ENCODE measurements around the gene SCMH1.

Gene SCMH1

DNA sequence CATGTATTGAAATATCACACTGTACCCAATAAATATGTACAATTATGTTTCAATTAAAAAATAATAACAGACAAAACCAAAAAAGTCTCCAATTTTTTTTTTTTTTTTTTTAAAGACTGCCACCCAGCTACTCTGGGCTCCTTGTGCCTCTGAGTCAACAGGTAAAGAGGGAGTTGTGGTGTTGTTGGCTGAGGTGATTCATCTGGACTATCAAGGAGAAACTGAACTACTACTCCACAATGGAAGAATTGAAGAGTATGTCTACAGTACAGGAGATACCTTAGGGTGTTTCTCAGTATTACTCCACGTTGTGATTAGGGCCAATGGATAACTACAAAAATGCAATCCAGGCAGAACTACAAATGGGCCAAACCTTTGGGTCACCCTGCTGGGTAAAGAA is 67.9 kb downstream of the SCMH1 start:
- no peaks in the 10 kb centered on the region for H3K4me1 ChIP-seq (ENCODE audit: control insufficient read depth, insufficient read depth, low read length, unreplicated experiment)
- no peak overlapping the region for H3K27ac ChIP-seq (ENCODE audit: low read depth, low read length)
- no peak overlapping the region for H3K4me3 ChIP-seq (ENCODE audit: low read depth, low read length)
- peaks cover 6% of the 10 kb centered on the region for H3K79me2 ChIP-seq (ENCODE audit: control insufficient read depth, insufficient read depth, low read length, unreplicated experiment)
- H3K36me3 ChIP-seq (ENCODE audit: insufficient read depth, low read length), result peaks cover 14% of the 10 kb centered on the region; the same call in 1 of the 2 replicates
- H2AFZ ChIP-seq (ENCODE audit: low read length, unreplicated experiment), result no peak overlapping the region
- no peaks in the 10 kb centered on the region for H3K27me3 ChIP-seq (ENCODE audit: insufficient read depth, low read length)

DNA sequence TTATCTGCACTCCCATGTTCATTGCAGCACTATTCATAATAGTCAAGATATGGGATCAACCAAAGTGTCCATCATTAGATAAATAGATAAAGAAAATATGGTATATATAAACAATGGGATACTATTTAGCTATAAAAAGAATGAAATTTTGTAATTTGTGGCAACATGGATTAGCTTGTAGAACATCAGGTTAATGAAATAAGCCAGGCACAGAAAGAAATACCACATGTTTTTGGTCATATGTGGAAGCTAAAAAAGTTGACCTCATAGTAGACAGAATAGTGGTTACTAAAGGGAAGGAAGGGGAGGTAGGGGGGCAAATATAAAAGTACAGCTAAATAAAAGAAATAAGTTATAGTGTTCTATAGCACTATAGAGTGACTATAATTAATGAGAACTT is 68.5 kb downstream of the SCMH1 start:
- Histone ChIP-seq H3K4me1 (ENCODE audit: control insufficient read depth, insufficient read depth, low read length, unreplicated experiment) (no peaks in the 10 kb centered on the region), H3K79me2 (ENCODE audit: control insufficient read depth, insufficient read depth, low read length, unreplicated experiment) (peaks cover 6% of the 10 kb centered on the region), H3K27ac (ENCODE audit: low read depth, low read length) (no peak overlapping the region), H3K36me3 (ENCODE audit: insufficient read depth, low read length) (peaks cover 18% of the 10 kb centered on the region), H2AFZ (ENCODE audit: low read length, unreplicated experiment) (no peak overlapping the region), H3K27me3 (ENCODE audit: insufficient read depth, low read length) (no peaks in the 10 kb centered on the region), H3K4me3 (ENCODE audit: low read depth, low read length) (no peak overlapping the region)

DNA sequence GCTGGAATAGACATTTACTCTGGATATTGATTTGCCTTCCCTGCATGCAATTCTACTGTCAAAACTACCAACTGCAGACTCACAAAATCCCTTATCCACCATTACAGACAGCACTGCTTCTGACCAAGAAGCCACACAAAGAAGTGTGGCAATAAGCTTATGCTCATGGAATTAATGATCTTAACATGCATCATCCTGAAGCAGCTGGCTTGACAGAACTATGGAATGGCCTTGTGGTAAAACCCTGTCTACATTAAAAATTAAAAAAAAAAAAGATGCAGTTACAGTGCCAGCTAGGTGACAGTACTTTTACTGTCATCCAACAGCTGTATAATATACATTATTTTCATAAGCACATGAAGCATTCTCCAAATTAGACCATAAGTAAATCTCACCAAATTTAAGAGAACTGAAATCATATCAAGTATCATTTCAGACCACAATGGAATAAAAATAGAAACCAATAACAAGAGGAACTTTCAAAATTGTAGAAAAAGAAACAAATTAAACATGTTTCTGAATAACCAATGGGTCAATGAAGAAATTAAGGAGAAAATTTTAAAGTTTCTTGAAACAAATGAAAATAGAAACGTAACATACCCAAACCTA is 70.7 kb downstream of the SCMH1 start:
- Histone ChIP-seq H3K4me3 (ENCODE audit: low read depth, low read length) (no peak overlapping the region), H3K27ac (ENCODE audit: low read depth, low read length) (no peak overlapping the region), H3K4me1 (ENCODE audit: control insufficient read depth, insufficient read depth, low read length, unreplicated experiment) (no peaks in the 10 kb centered on the region), H3K36me3 (ENCODE audit: insufficient read depth, low read length) (peaks cover 27% of the 10 kb centered on the region), H3K79me2 (ENCODE audit: control insufficient read depth, insufficient read depth, low read length, unreplicated experiment) (peaks cover 6% of the 10 kb centered on the region), H2AFZ (ENCODE audit: low read length, unreplicated experiment) (no peak overlapping the region), H3K27me3 (ENCODE audit: insufficient read depth, low read length) (no peaks in the 10 kb centered on the region)

DNA sequence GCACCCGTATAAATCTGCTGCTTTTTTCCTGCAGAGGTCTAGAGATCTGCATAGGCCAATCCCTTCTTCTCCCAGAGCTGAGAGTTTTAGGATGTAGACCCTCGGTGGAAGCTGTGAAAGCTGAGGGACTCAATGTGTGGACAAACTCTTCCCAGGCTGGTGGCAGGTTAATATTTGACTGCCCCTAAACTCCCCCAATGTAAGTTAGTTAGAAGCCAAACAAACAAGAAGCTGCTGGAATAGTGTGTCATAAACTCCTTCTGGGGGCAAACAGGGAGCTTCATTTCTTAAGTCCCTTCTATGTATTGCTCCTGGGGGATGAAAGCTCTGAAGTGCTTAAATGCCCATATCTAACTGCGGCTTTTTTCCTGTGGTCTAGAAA is 72.3 kb downstream of the SCMH1 start:
- no peaks in the 10 kb centered on the region for H3K4me1 ChIP-seq (ENCODE audit: control insufficient read depth, insufficient read depth, low read length, unreplicated experiment)
- no peak overlapping the region for H2AFZ ChIP-seq (ENCODE audit: low read length, unreplicated experiment)
- no peak overlapping the region for H3K27ac ChIP-seq (ENCODE audit: low read depth, low read length)
- H3K79me2 ChIP-seq (ENCODE audit: control insufficient read depth, insufficient read depth, low read length, unreplicated experiment), result peaks cover 4% of the 10 kb centered on the region
- peaks cover 24% of the 10 kb centered on the region for H3K36me3 ChIP-seq (ENCODE audit: insufficient read depth, low read length)
- H3K4me3 ChIP-seq (ENCODE audit: low read depth, low read length), result no peak overlapping the region
- no peaks in the 10 kb centered on the region for H3K27me3 ChIP-seq (ENCODE audit: insufficient read depth, low read length)

DNA sequence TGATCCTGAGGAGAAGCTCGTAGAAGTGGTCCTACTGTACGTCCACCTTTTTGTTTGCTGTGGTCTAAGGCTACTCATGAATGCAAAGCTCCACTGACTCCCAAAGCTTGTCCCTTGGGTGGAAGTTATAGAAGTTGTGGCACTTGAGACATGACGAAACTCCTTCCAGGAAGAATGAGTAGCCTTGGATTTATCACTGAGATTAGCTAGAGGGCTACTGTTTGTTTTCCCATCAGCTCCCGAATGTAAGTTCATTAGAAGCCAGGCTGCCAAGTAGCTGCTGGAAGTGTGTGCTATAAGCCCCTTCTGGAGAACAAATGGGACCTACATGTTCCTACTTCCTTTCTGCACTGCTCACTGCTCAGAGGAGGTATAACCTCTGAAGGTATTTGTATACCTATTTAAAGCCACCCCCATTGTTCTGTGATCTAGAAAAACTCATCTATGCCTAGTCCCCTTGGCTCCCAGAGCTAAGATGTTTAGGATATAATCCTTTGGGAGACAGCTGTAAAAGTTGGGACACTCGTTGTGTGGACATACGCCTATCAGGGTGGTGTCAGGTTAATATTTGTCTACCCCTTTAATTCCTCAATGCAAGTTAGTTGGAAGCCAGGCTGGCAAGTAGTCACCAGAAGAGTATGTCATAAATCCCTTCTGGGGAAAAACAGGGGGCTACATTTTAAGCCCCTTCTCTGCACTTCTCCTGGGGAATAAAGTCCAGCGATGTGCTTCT is 72.9 kb downstream of the SCMH1 start:
- Histone ChIP-seq H3K4me1 (ENCODE audit: control insufficient read depth, insufficient read depth, low read length, unreplicated experiment) (no peaks in the 10 kb centered on the region), H2AFZ (ENCODE audit: low read length, unreplicated experiment) (no peak overlapping the region), H3K4me3 (ENCODE audit: low read depth, low read length) (no peak overlapping the region), H3K27ac (ENCODE audit: low read depth, low read length) (no peak overlapping the region), H3K79me2 (ENCODE audit: control insufficient read depth, insufficient read depth, low read length, unreplicated experiment) (peaks cover 4% of the 10 kb centered on the region), H3K36me3 (ENCODE audit: insufficient read depth, low read length) (peaks cover 24% of the 10 kb centered on the region), H3K27me3 (ENCODE audit: insufficient read depth, low read length) (no peaks in the 10 kb centered on the region)

DNA sequence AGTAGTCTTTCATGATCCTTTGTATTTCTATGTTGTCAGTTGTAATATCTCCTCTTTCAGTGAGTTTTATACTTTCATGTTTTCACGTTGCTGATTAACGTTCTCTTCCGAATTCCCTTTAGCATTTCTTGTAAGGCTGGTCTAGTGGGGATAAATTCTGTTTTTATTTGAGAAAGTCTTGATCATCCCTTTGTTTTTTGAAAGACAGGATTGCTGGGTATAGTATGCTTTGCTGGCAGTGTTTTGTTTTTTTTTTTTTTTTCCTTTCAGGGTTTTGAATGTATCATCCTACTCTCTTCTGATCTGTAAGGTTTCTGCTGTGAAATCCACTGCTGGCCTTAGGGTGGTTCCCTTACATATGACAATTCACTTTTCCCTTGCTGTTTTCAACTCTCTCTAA is 74.4 kb downstream of the SCMH1 start:
- Histone ChIP-seq H3K27me3 (ENCODE audit: insufficient read depth, low read length) (no peaks in the 10 kb centered on the region), H3K27ac (ENCODE audit: low read depth, low read length) (no peak overlapping the region), H3K79me2 (ENCODE audit: control insufficient read depth, insufficient read depth, low read length, unreplicated experiment) (peaks cover 4% of the 10 kb centered on the region), H3K4me1 (ENCODE audit: control insufficient read depth, insufficient read depth, low read length, unreplicated experiment) (no peaks in the 10 kb centered on the region), H3K36me3 (ENCODE audit: insufficient read depth, low read length) (peaks cover 24% of the 10 kb centered on the region), H2AFZ (ENCODE audit: low read length, unreplicated experiment) (no peak overlapping the region), H3K4me3 (ENCODE audit: low read depth, low read length) (no peak overlapping the region)

DNA sequence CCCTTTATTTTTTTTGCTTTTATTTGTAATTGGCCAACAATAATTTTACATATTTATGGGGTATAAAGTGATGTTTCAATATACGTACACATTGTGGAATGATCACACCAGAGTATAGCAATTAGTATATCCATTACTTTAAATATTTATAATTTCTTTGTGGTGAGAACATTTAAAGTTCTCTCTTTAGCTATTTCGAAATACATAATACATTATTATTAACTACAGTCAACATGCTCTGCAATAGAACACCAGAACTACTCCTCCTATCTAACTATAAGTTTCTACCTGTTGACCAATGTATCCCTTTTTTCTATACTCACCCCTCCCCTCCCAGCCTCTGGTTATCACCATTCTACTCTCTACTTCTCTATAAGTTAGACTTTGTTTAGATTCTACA is 77.4 kb downstream of the SCMH1 start:
- no peaks in the 10 kb centered on the region for H3K79me2 ChIP-seq (ENCODE audit: control insufficient read depth, insufficient read depth, low read length, unreplicated experiment)
- peaks cover 19% of the 10 kb centered on the region for H3K36me3 ChIP-seq (ENCODE audit: insufficient read depth, low read length)

DNA sequence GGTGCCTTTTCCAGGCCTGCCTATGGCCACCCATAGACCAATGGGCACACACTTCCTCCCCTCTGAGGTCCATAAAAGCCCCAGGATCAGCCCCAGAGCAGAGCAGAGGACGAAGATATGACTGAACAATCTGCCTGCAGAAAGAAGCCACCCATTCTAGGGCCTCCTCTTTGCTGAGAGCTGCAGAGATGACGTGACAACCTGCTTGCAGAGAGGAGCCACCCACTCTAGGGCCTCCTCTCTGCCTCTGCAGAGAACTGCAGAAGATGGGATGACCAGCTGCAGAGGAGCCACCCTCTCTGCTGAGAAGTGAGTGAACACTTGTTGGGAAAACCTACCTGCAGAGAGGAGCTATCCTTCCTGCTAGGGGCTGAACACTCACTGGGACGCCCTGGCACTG is 79.7 kb downstream of the SCMH1 start:
- Histone ChIP-seq H3K4me1 (ENCODE audit: control insufficient read depth, insufficient read depth, low read length, unreplicated experiment) (no peaks in the 10 kb centered on the region), H3K79me2 (ENCODE audit: control insufficient read depth, insufficient read depth, low read length, unreplicated experiment) (no peaks in the 10 kb centered on the region), H3K36me3 (ENCODE audit: insufficient read depth, low read length) (no peaks in the 10 kb centered on the region), H3K27ac (ENCODE audit: low read depth, low read length) (no peak overlapping the region), H3K4me3 (ENCODE audit: low read depth, low read length) (no peak overlapping the region), H2AFZ (ENCODE audit: low read length, unreplicated experiment) (no peak overlapping the region), H3K27me3 (ENCODE audit: insufficient read depth, low read length) (no peaks in the 10 kb centered on the region)

More for the DNA sequence above, 77.4 kb downstream of the SCMH1 start:
- Histone ChIP-seq H3K4me3 (ENCODE audit: low read depth, low read length) (no peak overlapping the region), H2AFZ (ENCODE audit: low read length, unreplicated experiment) (no peak overlapping the region), H3K4me1 (ENCODE audit: control insufficient read depth, insufficient read depth, low read length, unreplicated experiment) (no peaks in the 10 kb centered on the region), H3K27me3 (ENCODE audit: insufficient read depth, low read length) (no peaks in the 10 kb centered on the region), H3K27ac (ENCODE audit: low read depth, low read length) (no peak overlapping the region)

DNA sequence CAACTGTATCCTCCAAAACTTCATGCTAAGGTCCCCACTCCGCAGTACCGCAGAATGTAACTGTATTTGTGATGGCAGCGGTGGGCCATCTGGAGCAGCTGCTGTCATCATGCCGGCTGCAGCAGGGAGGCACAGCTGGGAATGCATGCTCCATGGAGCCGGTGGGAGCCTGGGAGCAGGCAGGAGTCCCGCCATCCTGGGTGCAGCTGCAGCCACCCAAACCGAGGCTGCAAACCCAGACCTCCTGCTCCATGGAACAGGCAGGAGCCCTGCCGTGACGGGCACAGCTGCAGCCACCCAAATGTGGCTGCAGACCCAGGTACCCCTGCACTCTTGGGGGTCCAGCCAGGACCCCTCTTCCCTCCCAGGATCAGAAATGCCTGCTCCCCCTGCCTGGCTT is 80.3 kb downstream of the SCMH1 start:
- H3K36me3 ChIP-seq (ENCODE audit: insufficient read depth, low read length), result no peaks in the 10 kb centered on the region
- H3K27ac ChIP-seq (ENCODE audit: low read depth, low read length), result no peak overlapping the region
- no peaks in the 10 kb centered on the region for H3K4me1 ChIP-seq (ENCODE audit: control insufficient read depth, insufficient read depth, low read length, unreplicated experiment)
- no peak overlapping the region for H3K4me3 ChIP-seq (ENCODE audit: low read depth, low read length)
- no peaks in the 10 kb centered on the region for H3K27me3 ChIP-seq (ENCODE audit: insufficient read depth, low read length)
- H2AFZ ChIP-seq (ENCODE audit: low read length, unreplicated experiment), result no peak overlapping the region
- no peaks in the 10 kb centered on the region for H3K79me2 ChIP-seq (ENCODE audit: control insufficient read depth, insufficient read depth, low read length, unreplicated experiment)

DNA sequence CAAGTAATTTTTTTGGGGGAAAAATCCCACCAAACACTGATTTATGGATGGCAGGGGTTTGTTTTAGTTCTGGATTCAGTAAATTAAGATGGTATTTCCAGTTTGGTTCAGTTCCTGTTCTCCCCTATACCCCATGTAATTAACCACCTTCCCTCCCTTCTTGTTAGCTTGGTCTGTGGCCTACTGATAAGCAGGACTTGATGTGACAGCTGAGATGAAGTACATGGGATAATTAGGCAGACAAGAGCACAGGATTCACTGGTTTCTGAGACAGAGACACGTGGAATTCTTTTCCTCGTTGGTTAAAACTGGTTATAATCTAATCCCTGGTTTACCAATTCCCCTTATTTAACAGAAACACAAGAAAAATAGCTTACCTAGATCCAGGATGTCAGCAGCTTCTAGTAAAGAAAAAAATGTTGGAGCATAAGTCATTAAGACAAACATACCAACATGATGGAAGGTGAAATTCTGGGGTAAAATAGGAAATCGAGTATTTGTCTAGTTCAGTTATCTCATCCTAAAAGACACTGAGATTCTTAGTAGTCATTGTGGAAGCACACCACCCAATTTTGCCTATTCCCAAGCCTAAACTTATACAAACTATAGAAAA is 81.5 kb downstream of the SCMH1 start:
- Histone ChIP-seq H3K36me3 (ENCODE audit: insufficient read depth, low read length) (no peaks in the 10 kb centered on the region), H3K79me2 (ENCODE audit: control insufficient read depth, insufficient read depth, low read length, unreplicated experiment) (no peaks in the 10 kb centered on the region), H2AFZ (ENCODE audit: low read length, unreplicated experiment) (no peak overlapping the region), H3K4me1 (ENCODE audit: control insufficient read depth, insufficient read depth, low read length, unreplicated experiment) (peaks cover 3% of the 10 kb centered on the region), H3K4me3 (ENCODE audit: low read depth, low read length) (no peak overlapping the region), H3K27ac (ENCODE audit: low read depth, low read length) (no peak overlapping the region), H3K27me3 (ENCODE audit: insufficient read depth, low read length) (no peaks in the 10 kb centered on the region)

DNA sequence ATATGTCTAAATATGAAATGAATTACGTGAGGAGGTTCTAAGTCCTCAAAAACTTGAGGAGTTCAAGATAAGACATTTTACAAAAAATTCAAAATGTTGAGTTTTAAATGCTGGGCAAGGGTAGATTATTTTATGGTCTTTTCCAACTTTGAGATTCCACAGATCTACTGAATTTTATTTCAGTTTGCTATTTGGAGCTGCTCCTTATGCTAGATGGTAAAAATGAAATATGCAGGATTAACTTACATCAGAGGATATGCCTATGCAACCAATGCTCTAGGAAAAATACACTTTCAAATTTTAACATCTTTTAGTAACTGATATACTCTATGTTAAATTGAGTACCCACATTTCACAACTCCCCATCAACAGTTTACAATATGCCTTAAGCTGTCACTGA is 83.1 kb downstream of the SCMH1 start:
- peaks cover 12% of the 10 kb centered on the region for H3K4me1 ChIP-seq (ENCODE audit: control insufficient read depth, insufficient read depth, low read length, unreplicated experiment)

More for the DNA sequence above, 83.1 kb downstream of the SCMH1 start:
- H3K79me2 ChIP-seq (ENCODE audit: control insufficient read depth, insufficient read depth, low read length, unreplicated experiment), result no peaks in the 10 kb centered on the region
- H3K27ac ChIP-seq (ENCODE audit: low read depth, low read length), result no peak overlapping the region
- no peak overlapping the region for H3K4me3 ChIP-seq (ENCODE audit: low read depth, low read length)
- no peak overlapping the region for H2AFZ ChIP-seq (ENCODE audit: low read length, unreplicated experiment)
- H3K27me3 ChIP-seq (ENCODE audit: insufficient read depth, low read length), result no peaks in the 10 kb centered on the region
- no peaks in the 10 kb centered on the region for H3K36me3 ChIP-seq (ENCODE audit: insufficient read depth, low read length)

Data from ACC112 (cell line).